GM23338 (cell line): ENCODE results near the gene KRTAP10-1. TPM values are rescaled to one million over a fixed set of nuclear protein-coding genes. Genes with fewer than 3 reads are reported as not detected.
A peak's percentile ranks its signal among the peaks of the same experiment; 100 is the strongest.

Source experiments
- ATAC-seq: fragments of 200-7000 bp; cut with Tn5 transposase; 3 replicates; pipeline ENCODE4 v1.9.1; 2020
- DNase-seq: peaks from one replicate; pipeline ENCODE4 v3.0.0-alpha.2; 2015; ENCODE audit warnings: low spot score
- H2AFZ ChIP-seq: fragments of 200-600 bp; sonication (generic); 2 replicates; pipeline ENCODE4 v1.8.0; 2016; ENCODE audit warnings: antibody characterized with exemption, mild to moderate bottlenecking, moderate library complexity
- H3F3A ChIP-seq: fragments of 200-600 bp; sonication (generic); replicated peaks from 2 replicates; pipeline ENCODE4 v1.8.0; 2017; ENCODE audit warnings: antibody characterized with exemption, mixed run types, low read depth
- H3K27ac ChIP-seq: fragments of 200-600 bp; sonication (generic); 2 replicates; pipeline ENCODE4 v1.6.1; 2016; ENCODE audit warnings: low read depth
- H3K27me3 ChIP-seq: fragments of 200-600 bp; sonication (generic); 2 replicates; pipeline ENCODE4 v1.8.0; 2016; ENCODE audit warnings: mild to moderate bottlenecking, mixed run types, moderate library complexity; ENCODE audit not compliant: insufficient read depth
- H3K36me3 ChIP-seq: fragments of 200-600 bp; sonication (generic); 2 replicates; pipeline ENCODE4 v1.8.0; 2016; ENCODE audit warnings: mild to moderate bottlenecking; ENCODE audit not compliant: insufficient read depth
- H3K4me1 ChIP-seq: fragments of 200-600 bp; sonication (generic); 2 replicates; pipeline ENCODE4 v1.8.0; 2016; ENCODE audit warnings: mild to moderate bottlenecking, moderate library complexity; ENCODE audit not compliant: insufficient read depth
- H3K4me2 ChIP-seq: fragments of 200-600 bp; sonication (generic); 2 replicates; pipeline ENCODE4 v1.7.1; 2017; ENCODE audit warnings: mixed run types
- H3K4me3 ChIP-seq: fragments of 200-600 bp; sonication (generic); 2 replicates; pipeline ENCODE4 v1.6.1; 2016; ENCODE audit warnings: mixed run types
- H3K79me2 ChIP-seq: fragments of 200-600 bp; sonication (generic); replicated peaks from 2 replicates; pipeline ENCODE4 v1.8.0; 2017; ENCODE audit warnings: mild to moderate bottlenecking; ENCODE audit not compliant: insufficient read depth
- H3K9me2 ChIP-seq: fragments of 200-600 bp; sonication (generic); 2 replicates; pipeline ENCODE4 v1.8.0; 2017; ENCODE audit not compliant: insufficient read depth
- H4K20me1 ChIP-seq: fragments of 200-600 bp; sonication (generic); replicated peaks from 2 replicates; pipeline ENCODE4 v1.8.0; 2017; ENCODE audit warnings: mild to moderate bottlenecking; ENCODE audit not compliant: insufficient read depth
- H3K27ac Mint-ChIP-seq: 2 replicates; pipeline ENCODE4 v1.8.0; 2020; ENCODE audit warnings: inconsistent platforms, mild to moderate bottlenecking, moderate library complexity, mixed read lengths
- H3K27me3 Mint-ChIP-seq: 3 replicates; pipeline ENCODE4 v1.8.0; 2022; ENCODE audit warnings: low read depth, mild to moderate bottlenecking, moderate library complexity, mixed read lengths, inconsistent platforms; ENCODE audit not compliant: insufficient read depth, poor library complexity
- H3K36me3 Mint-ChIP-seq: 3 replicates; pipeline ENCODE4 v1.8.0; 2021; ENCODE audit warnings: low read depth, mild to moderate bottlenecking, inconsistent platforms, moderate library complexity, mixed read lengths
- H3K4me1 Mint-ChIP-seq: 3 replicates; pipeline ENCODE4 v1.8.0; 2020; ENCODE audit warnings: mild to moderate bottlenecking, inconsistent platforms, mixed read lengths
- H3K4me3 Mint-ChIP-seq: 3 replicates; pipeline ENCODE4 v1.8.0; 2021; ENCODE audit warnings: moderate library complexity, mild to moderate bottlenecking, inconsistent platforms, mixed read lengths
- H3K9me3 Mint-ChIP-seq: 3 replicates; pipeline ENCODE4 v1.8.0; 2020; ENCODE audit warnings: moderate library complexity, mild to moderate bottlenecking, inconsistent platforms, mixed read lengths
- CREB1 ChIP-seq: fragments of 250-450 bp; sonication (Bioruptor Pico); IDR thresholded peaks from 2 replicates; pipeline ENCODE4 v1.5.0; 2020; ENCODE audit warnings: low read depth, mild to moderate bottlenecking, moderate library complexity
- ETS1 ChIP-seq: IDR thresholded peaks from 2 replicates; pipeline ENCODE4 v1.6.1; 2016; ENCODE audit warnings: antibody characterized with exemption
- EZH2 ChIP-seq: fragments of 200-600 bp; sonication (generic); IDR thresholded peaks from one replicate; pipeline ENCODE4 v1.8.0; 2017; ENCODE audit warnings: antibody characterized with exemption, mild to moderate bottlenecking, low read depth; ENCODE audit not compliant: unreplicated experiment
- EZH2phosphoT487 ChIP-seq: fragments of 200-600 bp; sonication (generic); IDR thresholded peaks from one replicate; pipeline ENCODE4 v1.8.1; 2018; ENCODE audit warnings: antibody characterized with exemption; ENCODE audit not compliant: unreplicated experiment
- POLR2AphosphoS5 ChIP-seq: IDR thresholded peaks from 2 replicates; pipeline ENCODE4 v1.6.1; 2016; ENCODE audit warnings: antibody characterized with exemption, low read depth
- REST ChIP-seq: IDR thresholded peaks from one replicate; pipeline ENCODE4 v1.6.1; 2018; ENCODE audit warnings: antibody characterized with exemption; ENCODE audit not compliant: unreplicated experiment
- STAT1 ChIP-seq: IDR thresholded peaks from one replicate; pipeline ENCODE4 v1.6.1; 2016; ENCODE audit warnings: antibody characterized with exemption; ENCODE audit not compliant: unreplicated experiment
- ZNF114 ChIP-seq: fragments of 250-450 bp; sonication (Bioruptor Pico); IDR thresholded peaks from 2 replicates; pipeline ENCODE4 v1.5.0; 2020; ENCODE audit warnings: mild to moderate bottlenecking, moderate library complexity
- ZNF462 ChIP-seq: fragments of 250-450 bp; sonication (Bioruptor Pico); IDR thresholded peaks from 2 replicates; pipeline ENCODE4 v1.5.0; 2020; ENCODE audit warnings: mild to moderate bottlenecking, moderate library complexity
- polyA plus RNA-seq: library from polyadenylated mRNA; unstranded; fragments of >200 nt; fragmentation: Nextera tagmentation; extraction: Ambion mirVana; gene quantifications from 2 replicates; pipeline ENCODE4 v1.2.1, GENCODE V29; 2016
- total RNA-seq: library from RNA; depleted of rRNA; stranded (reverse); fragments of >200 nt; shearing (Covaris generic); gene quantifications from 2 replicates; pipeline ENCODE4 v1.2.3, GENCODE V29; 2014

The KRTAP10-1 gene
- total and polyA plus RNA-seq, 2 experiments from 2014 or later, result not detected

GRCh38 chr21:44575307-44576024 is 35.5 kb upstream of the KRTAP10-1 start:
- Histone ChIP-seq H3K27ac (no peak overlapping the region), H2AFZ (no peak overlapping the region), H3F3A (no peaks in the 10 kb centered on the region), H3K27me3 (no peaks in the 10 kb centered on the region), H3K4me3 (no peak overlapping the region), H3K79me2 (no peaks in the 10 kb centered on the region), H3K36me3 (no peaks in the 10 kb centered on the region), H4K20me1 (no peaks in the 10 kb centered on the region), H3K9me2 (no peaks in the 10 kb centered on the region), H3K4me2 (no peak overlapping the region), H3K4me1 (no peaks in the 10 kb centered on the region)
- H3K36me3 Mint-ChIP-seq, result peaks cover 7% of the 10 kb centered on the region
- H3K4me1 Mint-ChIP-seq, result peaks cover 7% of the 10 kb centered on the region
- H3K4me3 Mint-ChIP-seq, result no peak overlapping the region
- peaks cover 10% of the 10 kb centered on the region for H3K27me3 Mint-ChIP-seq
- no peak for DNase-seq
- no peak overlapping the region for H3K27ac Mint-ChIP-seq
- peaks cover 41% of the 10 kb centered on the region for H3K9me3 Mint-ChIP-seq
- TF ChIP-seq ZNF462 (CRISPR knock-in tag), result no peak
- no peak for TF ChIP-seq STAT1
- no peak for ATAC-seq

GRCh38 chr21:44574457-44575306 is 34.7 kb upstream of the KRTAP10-1 start:
- Histone ChIP-seq H3K4me3 (no peak overlapping the region), H3K9me2 (no peaks in the 10 kb centered on the region), H3K4me1 (no peaks in the 10 kb centered on the region), H3K27me3 (no peaks in the 10 kb centered on the region), H3K4me2 (no peak overlapping the region), H3K79me2 (no peaks in the 10 kb centered on the region), H2AFZ (no peak overlapping the region), H3K36me3 (no peaks in the 10 kb centered on the region), H3F3A (no peaks in the 10 kb centered on the region), H3K27ac (no peak overlapping the region), H4K20me1 (no peaks in the 10 kb centered on the region)
- peak; percentile 74 for ATAC-seq
- DNase-seq, result peak; percentile 47
- H3K27me3 Mint-ChIP-seq, result peaks cover 10% of the 10 kb centered on the region
- H3K4me1 Mint-ChIP-seq, result peaks cover 5% of the 10 kb centered on the region
- H3K9me3 Mint-ChIP-seq, result peaks cover 42% of the 10 kb centered on the region
- H3K4me3 Mint-ChIP-seq, result no peak overlapping the region
- H3K36me3 Mint-ChIP-seq, result peaks cover 7% of the 10 kb centered on the region
- H3K27ac Mint-ChIP-seq, result no peak overlapping the region
- no peak for TF ChIP-seq ZNF114 (CRISPR knock-in tag)
- no peak for TF ChIP-seq REST
- no peak for TF ChIP-seq ETS1
- no peak for TF ChIP-seq EZH2phosphoT487
- TF ChIP-seq EZH2, result no peak
- TF ChIP-seq CREB1 (CRISPR knock-in tag), result no peak
- TF ChIP-seq POLR2AphosphoS5, result no peak
- TF ChIP-seq STAT1, result no peak
